ENCODE measurements around the gene PCGF1. TPM values are rescaled to one million over a fixed set of nuclear protein-coding genes. Genes with fewer than 3 reads are reported as not detected.

PCGF1 gene
- total RNA-seq, 1 experiment from 2014 or later, result 28.1 TPM

DNA sequence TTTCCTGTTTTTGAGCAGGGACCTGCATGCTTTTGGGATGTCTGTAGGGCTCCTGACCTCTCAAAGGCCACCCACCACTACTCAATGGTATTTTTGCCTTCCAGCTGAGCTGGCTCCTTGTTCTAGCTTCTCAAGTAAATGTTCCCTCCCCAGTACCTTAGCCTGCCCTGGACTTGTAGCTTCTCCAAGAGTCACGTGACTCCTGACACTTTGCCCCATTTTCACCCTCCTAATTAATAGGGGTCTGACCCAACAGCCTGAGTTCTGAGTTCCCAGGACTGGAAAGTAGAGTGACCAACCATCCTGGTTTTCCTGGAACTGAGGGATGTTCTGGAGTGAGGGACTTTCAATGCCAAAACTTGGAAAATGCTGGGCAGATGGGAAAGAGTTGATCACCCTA lies 12.1 kb downstream of the PCGF1 start:
- Histone ChIP-seq H2BK12ac (ENCODE audit: insufficient read length, low read depth, low read length) (no peak overlapping the region), H2BK20ac (ENCODE audit: low read depth, low read length, poor library complexity, severe bottlenecking) (no peak overlapping the region), H2AFZ (ENCODE audit: low read length) (no peak overlapping the region), H3T11ph (ENCODE audit: low read length) (no peak overlapping the region), H4K91ac (ENCODE audit: insufficient read length, low read depth, low read length) (no peak overlapping the region), H2BK5ac (ENCODE audit: insufficient read length, low read length) (no peak overlapping the region), H3K4me1 (ENCODE audit: insufficient read depth, low read length) (no peaks in the 10 kb centered on the region), H3K9ac (ENCODE audit: extremely low read depth, insufficient read length, low read length) (no peak overlapping the region), H2AK5ac (ENCODE audit: insufficient read length, low read length) (no peak overlapping the region), H2BK120ac (ENCODE audit: low read depth, low read length, poor library complexity, severe bottlenecking) (no peak overlapping the region), H3K4me2 (ENCODE audit: insufficient read depth, insufficient read length, low read length) (no peak overlapping the region), H3K56ac (ENCODE audit: insufficient read length, low read depth, low read length) (no peak overlapping the region), H3K79me1 (ENCODE audit: insufficient read depth, low read depth, low read length, poor library complexity, severe bottlenecking) (no peaks in the 10 kb centered on the region), H3K23me2 (ENCODE audit: insufficient read length, low read depth, low read length, poor library complexity, severe bottlenecking) (peaks cover 23% of the 10 kb centered on the region), H2BK15ac (ENCODE audit: low read depth, low read length) (no peak overlapping the region), H3K4ac (ENCODE audit: low read depth, low read length) (no peak overlapping the region), H3K9me3 (ENCODE audit: control insufficient read depth, low read depth, low read length) (no peaks in the 10 kb centered on the region), H3K27ac (ENCODE audit: insufficient read length, low read depth, low read length) (no peak overlapping the region), H4K20me1 (ENCODE audit: control insufficient read depth, insufficient read depth, insufficient read length) (no peaks in the 10 kb centered on the region), H4K5ac (ENCODE audit: insufficient read length, low read depth, low read length) (no peak overlapping the region), H3K27me3 (ENCODE audit: insufficient read depth, low read length) (peaks cover 48% of the 10 kb centered on the region), H3K23ac (ENCODE audit: insufficient read length, low read depth, low read length) (no peak overlapping the region), H3K14ac (ENCODE audit: insufficient read depth, low read length) (no peak overlapping the region), H3K18ac (ENCODE audit: insufficient read length, low read depth, low read length) (no peak overlapping the region), H3K79me2 (ENCODE audit: insufficient read depth, low read length) (no peaks in the 10 kb centered on the region), H4K8ac (replicated peaks; ENCODE audit: insufficient read length, low read depth, low read length) (no peak overlapping the region)
- peaks cover 0 to 2% of the 10 kb centered on the region in 2 experiments; a peak in 1 of 5 replicates for H3K9me3 Mint-ChIP-seq
- WGBS (ENCODE audit: extremely low coverage, insufficient read length, low lambda C conversion rate), result no CpG with 5 or more reads among the region's 1 CpG
- DNase-seq, result no peak
- peaks cover 18 to 26% of the 10 kb centered on the region in 2 experiments for H3K4me1 Mint-ChIP-seq
- peaks cover 26 to 40% (median 38%) of the 10 kb centered on the region in 3 experiments for H3K36me3 Mint-ChIP-seq (ENCODE audit: insufficient read depth in 1 of 3, low read depth in 3 of 3)
- H3K27me3 Mint-ChIP-seq (ENCODE audit: low read depth), result peaks cover 61% of the 10 kb centered on the region
- no peak overlapping the region for H3K4me3 Mint-ChIP-seq
- H3K27ac Mint-ChIP-seq, result 0 out of 7 replicates have a peak overlapping the region, but pooled peaks of 1 of the 3 experiments have one; percentile 54
- TF ChIP-seq, protein P1, sequence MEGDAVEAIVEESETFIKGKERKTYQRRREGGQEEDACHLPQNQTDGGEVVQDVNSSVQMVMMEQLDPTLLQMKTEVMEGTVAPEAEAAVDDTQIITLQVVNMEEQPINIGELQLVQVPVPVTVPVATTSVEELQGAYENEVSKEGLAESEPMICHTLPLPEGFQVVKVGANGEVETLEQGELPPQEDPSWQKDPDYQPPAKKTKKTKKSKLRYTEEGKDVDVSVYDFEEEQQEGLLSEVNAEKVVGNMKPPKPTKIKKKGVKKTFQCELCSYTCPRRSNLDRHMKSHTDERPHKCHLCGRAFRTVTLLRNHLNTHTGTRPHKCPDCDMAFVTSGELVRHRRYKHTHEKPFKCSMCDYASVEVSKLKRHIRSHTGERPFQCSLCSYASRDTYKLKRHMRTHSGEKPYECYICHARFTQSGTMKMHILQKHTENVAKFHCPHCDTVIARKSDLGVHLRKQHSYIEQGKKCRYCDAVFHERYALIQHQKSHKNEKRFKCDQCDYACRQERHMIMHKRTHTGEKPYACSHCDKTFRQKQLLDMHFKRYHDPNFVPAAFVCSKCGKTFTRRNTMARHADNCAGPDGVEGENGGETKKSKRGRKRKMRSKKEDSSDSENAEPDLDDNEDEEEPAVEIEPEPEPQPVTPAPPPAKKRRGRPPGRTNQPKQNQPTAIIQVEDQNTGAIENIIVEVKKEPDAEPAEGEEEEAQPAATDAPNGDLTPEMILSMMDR (conservative IDR thresholded peaks at IDR 0.05), result no peak

Data from H9 (cell line).